Fibroblast of pulmonary artery (primary cell): ENCODE measurements around the gene SLC9A7.
A peak's percentile ranks its signal among the peaks of the same experiment; 100 is the strongest.

Experiments used
- DNase-seq: peaks from one replicate; pipeline ENCODE4 v3.0.0-alpha.2; 2010; ENCODE audit warnings: low read depth
- H3K4me3 ChIP-seq: replicated peaks from 2 replicates; pipeline ENCODE4 v1.5.1; 2011; ENCODE audit warnings: low read depth, mild to moderate bottlenecking, control low read depth, low read length, moderate library complexity
- CTCF ChIP-seq: IDR thresholded peaks from 2 replicates; pipeline ENCODE4 v1.5.1; 2011; ENCODE audit warnings: mild to moderate bottlenecking, control low read depth, low read length, inconsistent platforms; ENCODE audit errors: missing control alignments

Gene SLC9A7

GRCh38 chrX:46707274-46707965 is 51.5 kb downstream of the SLC9A7 start:
- H3K4me3 ChIP-seq = no peak overlapping the region
- DNase-seq = no peak
- no peak for TF ChIP-seq CTCF

- TF ChIP-seq CTCF = no peak
- H3K4me3 ChIP-seq = no peak overlapping the region
- DNase-seq = peak; percentile 46
Measured at GRCh38 chrX:46704767-46705386, 54.0 kb downstream of the SLC9A7 start.

- peak; percentile 32 for DNase-seq
- TF ChIP-seq CTCF = no peak
- H3K4me3 ChIP-seq = no peak overlapping the region
Measured at GRCh38 chrX:46703980-46704379, 54.9 kb downstream of the SLC9A7 start.

- DNase-seq = peak; percentile 73
- H3K4me3 ChIP-seq = no peak overlapping the region
- no peak for TF ChIP-seq CTCF
Measured at GRCh38 chrX:46698691-46699090, 60.2 kb downstream of the SLC9A7 start.

- TF ChIP-seq CTCF = no peak
- DNase-seq = no peak
- H3K4me3 ChIP-seq = no peak overlapping the region
Measured at GRCh38 chrX:46695491-46695890, 63.4 kb downstream of the SLC9A7 start.

- no peak for DNase-seq
- H3K4me3 ChIP-seq = no peak overlapping the region
- no peak for TF ChIP-seq CTCF
Measured at GRCh38 chrX:46694549-46694948, 64.4 kb downstream of the SLC9A7 start.

GRCh38 chrX:46693149-46693548 is 65.8 kb downstream of the SLC9A7 start:
- no peak for DNase-seq
- TF ChIP-seq CTCF = no peak
- no peak overlapping the region for H3K4me3 ChIP-seq
